NCI-H1105 (cell line): ENCODE measurements around the gene TSPAN18.

Experiments used
- DNase-seq: peaks from one replicate; lab custom pipeline; 2025; lab: John Stamatoyannopoulos, UW

TSPAN18 gene

GRCh38 chr11:44979543-44980399 lies 253.0 kb downstream of the TSPAN18 start:
- peak; percentile 87 for DNase-seq

- DNase-seq = no peak
Measured at GRCh38 chr11:44980533-44981427, 254.0 kb downstream of the TSPAN18 start.
